ENCODE data around the gene FERMT3. TPM values are rescaled to one million over a fixed set of nuclear protein-coding genes. Genes with fewer than 3 reads are reported as not detected.
A peak's percentile ranks its signal among the peaks of the same experiment; 100 is the strongest.

The FERMT3 gene
- total and polyA plus RNA-seq, 2 of the 13 experiments (the other 11 are each of a cell fraction or from before 2014, with no cell fraction given): 0.29 TPM; not detected in 1

- TF ChIP-seq, protein P1, sequence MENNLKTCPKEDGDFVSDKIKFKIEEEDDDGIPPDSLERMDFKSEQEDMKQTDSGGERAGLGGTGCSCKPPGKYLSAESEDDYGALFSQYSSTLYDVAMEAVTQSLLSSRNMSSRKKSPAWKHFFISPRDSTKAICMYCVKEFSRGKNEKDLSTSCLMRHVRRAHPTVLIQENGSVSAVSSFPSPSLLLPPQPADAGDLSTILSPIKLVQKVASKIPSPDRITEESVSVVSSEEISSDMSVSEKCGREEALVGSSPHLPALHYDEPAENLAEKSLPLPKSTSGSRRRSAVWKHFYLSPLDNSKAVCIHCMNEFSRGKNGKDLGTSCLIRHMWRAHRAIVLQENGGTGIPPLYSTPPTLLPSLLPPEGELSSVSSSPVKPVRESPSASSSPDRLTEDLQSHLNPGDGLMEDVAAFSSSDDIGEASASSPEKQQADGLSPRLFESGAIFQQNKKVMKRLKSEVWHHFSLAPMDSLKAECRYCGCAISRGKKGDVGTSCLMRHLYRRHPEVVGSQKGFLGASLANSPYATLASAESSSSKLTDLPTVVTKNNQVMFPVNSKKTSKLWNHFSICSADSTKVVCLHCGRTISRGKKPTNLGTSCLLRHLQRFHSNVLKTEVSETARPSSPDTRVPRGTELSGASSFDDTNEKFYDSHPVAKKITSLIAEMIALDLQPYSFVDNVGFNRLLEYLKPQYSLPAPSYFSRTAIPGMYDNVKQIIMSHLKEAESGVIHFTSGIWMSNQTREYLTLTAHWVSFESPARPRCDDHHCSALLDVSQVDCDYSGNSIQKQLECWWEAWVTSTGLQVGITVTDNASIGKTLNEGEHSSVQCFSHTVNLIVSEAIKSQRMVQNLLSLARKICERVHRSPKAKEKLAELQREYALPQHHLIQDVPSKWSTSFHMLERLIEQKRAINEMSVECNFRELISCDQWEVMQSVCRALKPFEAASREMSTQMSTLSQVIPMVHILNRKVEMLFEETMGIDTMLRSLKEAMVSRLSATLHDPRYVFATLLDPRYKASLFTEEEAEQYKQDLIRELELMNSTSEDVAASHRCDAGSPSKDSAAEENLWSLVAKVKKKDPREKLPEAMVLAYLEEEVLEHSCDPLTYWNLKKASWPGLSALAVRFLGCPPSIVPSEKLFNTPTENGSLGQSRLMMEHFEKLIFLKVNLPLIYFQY (CRISPR knock-in tag; IDR thresholded peaks at IDR 0.05; ENCODE audit: borderline replicate concordance): no peak
- TF ChIP-seq, protein P2, sequence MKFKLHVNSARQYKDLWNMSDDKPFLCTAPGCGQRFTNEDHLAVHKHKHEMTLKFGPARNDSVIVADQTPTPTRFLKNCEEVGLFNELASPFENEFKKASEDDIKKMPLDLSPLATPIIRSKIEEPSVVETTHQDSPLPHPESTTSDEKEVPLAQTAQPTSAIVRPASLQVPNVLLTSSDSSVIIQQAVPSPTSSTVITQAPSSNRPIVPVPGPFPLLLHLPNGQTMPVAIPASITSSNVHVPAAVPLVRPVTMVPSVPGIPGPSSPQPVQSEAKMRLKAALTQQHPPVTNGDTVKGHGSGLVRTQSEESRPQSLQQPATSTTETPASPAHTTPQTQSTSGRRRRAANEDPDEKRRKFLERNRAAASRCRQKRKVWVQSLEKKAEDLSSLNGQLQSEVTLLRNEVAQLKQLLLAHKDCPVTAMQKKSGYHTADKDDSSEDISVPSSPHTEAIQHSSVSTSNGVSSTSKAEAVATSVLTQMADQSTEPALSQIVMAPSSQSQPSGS (CRISPR knock-in tag; IDR thresholded peaks at IDR 0.05): no peak; the same call in 1 of the 2 replicates
- TF ChIP-seq ZNF180 (CRISPR knock-in tag; IDR thresholded peaks at IDR 0.05; ENCODE audit: borderline replicate concordance, low read depth) (no peak), GATAD2A (CRISPR knock-in tag; IDR thresholded peaks at IDR 0.05) (no peak), RARA (CRISPR knock-in tag; IDR thresholded peaks at IDR 0.05) (peak; percentile 18), CEBPG (CRISPR knock-in tag; IDR thresholded peaks at IDR 0.05) (no peak), ZNF33A (CRISPR knock-in tag; IDR thresholded peaks at IDR 0.05; ENCODE audit: borderline replicate concordance) (no peak), ZNF782 (CRISPR knock-in tag; IDR thresholded peaks at IDR 0.05; ENCODE audit: borderline replicate concordance) (no peak; the same call in 1 of the 2 replicates), ZNF430 (CRISPR knock-in tag; IDR thresholded peaks at IDR 0.05) (no peak), ZNF777 (CRISPR knock-in tag; IDR thresholded peaks at IDR 0.05) (no peak; the same call in 1 of the 2 replicates), ZBTB25 (CRISPR knock-in tag; IDR thresholded peaks at IDR 0.05) (peak; percentile 79; the same call in 1 of the 2 replicates)
- TF ChIP-seq, protein P3, sequence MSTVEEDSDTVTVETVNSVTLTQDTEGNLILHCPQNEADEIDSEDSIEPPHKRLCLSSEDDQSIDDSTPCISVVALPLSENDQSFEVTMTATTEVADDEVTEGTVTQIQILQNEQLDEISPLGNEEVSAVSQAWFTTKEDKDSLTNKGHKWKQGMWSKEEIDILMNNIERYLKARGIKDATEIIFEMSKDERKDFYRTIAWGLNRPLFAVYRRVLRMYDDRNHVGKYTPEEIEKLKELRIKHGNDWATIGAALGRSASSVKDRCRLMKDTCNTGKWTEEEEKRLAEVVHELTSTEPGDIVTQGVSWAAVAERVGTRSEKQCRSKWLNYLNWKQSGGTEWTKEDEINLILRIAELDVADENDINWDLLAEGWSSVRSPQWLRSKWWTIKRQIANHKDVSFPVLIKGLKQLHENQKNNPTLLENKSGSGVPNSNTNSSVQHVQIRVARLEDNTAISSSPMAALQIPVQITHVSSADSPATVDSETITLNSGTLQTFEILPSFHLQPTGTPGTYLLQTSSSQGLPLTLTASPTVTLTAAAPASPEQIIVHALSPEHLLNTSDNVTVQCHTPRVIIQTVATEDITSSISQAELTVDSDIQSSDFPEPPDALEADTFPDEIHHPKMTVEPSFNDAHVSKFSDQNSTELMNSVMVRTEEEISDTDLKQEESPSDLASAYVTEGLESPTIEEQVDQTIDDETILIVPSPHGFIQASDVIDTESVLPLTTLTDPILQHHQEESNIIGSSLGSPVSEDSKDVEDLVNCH (CRISPR knock-in tag; IDR thresholded peaks at IDR 0.05): no peak
- TF ChIP-seq, protein P4, sequence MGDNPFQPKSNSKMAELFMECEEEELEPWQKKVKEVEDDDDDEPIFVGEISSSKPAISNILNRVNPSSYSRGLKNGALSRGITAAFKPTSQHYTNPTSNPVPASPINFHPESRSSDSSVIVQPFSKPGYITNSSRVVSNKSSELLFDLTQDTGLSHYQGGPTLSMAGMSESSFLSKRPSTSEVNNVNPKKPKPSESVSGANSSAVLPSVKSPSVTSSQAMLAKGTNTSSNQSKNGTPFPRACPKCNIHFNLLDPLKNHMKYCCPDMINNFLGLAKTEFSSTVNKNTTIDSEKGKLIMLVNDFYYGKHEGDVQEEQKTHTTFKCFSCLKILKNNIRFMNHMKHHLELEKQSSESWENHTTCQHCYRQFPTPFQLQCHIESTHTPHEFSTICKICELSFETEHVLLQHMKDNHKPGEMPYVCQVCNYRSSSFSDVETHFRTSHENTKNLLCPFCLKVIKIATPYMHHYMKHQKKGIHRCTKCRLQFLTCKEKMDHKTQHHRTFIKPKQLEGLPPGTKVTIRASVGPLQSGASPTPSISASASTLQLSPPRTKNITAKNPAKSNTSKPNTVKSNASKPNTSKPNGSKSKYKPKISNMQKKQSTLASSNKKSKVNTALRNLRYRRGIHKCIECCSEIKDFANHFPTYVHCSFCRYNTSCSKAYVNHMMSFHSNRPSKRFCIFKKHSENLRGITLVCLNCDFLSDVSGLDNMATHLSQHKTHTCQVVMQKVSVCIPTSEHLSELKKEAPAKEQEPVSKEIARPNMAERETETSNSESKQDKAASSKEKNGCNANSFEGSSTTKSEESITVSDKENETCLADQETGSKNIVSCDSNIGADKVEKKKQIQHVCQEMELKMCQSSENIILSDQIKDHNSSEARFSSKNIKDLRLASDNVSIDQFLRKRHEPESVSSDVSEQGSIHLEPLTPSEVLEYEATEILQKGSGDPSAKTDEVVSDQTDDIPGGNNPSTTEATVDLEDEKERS (CRISPR knock-in tag; IDR thresholded peaks at IDR 0.05): no peak
These were observed 20.6 kb upstream of the FERMT3 start, which contains the start of gene STIP1 (continued) for GRCh38 chr11:64185693-64186491.
